Stimulated activated CD8-positive, alpha-beta memory T cell treated with anti-CD3 and anti-CD28 coated beads, Interleukin-12 subunit alpha, Interleukin-12 subunit beta, amount 100 ng/mL, for 24 hours (primary cell): Measurements from ENCODE around the gene STK32C.
"Not testable (repeated sequence)": the region's sequence is repeated elsewhere in the genome, so short reads cannot be mapped to it uniquely, and the experiment has no call there.

ENCODE experiments used
- DNase-seq: peaks from one replicate; pipeline ENCODE4 v3.0.0-alpha.2; 2020; ENCODE audit errors: extremely low read depth

STK32C gene

DNA sequence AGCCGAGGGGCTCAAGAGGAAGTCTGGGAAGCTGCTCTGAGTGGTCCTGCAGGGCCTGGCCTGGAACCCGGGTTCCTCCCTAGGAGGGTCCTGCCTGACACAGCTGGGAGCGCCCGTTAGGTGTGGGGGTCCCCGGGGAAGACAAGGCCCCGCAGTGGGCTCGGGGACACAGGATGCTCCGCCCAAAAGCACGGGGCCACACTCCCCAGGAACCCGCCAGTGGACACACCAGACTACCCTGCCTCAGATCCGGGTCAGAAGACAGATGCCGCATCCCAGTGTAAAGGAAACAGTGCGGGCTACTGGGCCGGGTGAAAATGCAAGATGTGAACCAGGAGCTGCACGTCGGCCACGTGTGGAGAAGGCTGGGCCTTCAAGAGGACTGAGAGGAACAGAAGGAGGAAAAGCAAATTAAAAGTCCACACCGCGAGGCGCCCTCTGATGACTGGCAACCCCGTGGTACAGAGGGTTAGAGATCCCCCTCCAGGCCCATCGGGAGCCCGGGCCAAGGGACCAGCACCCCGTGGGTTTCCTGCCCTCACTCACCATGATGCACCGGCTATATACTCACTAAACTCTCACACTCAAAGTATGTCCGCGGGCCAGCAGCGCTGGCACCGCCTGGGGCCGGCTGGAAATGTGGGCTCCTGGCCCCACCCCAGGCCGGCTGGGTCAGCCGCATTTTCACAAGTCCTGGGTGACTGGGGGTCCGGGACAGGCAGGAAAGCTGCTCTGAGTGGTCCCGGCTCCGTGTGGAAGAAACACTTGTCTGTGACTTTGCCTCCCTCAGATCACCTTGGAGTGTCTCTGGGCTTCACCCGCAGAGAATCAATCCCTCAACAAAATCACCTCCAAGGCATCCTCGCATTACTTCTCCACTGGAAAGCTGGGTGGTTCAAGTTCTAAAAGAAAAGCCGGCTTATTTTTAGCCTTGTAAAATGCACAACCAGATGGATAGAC, 6.1 kb downstream of the STK32C start:
- DNase-seq = no peak

DNA sequence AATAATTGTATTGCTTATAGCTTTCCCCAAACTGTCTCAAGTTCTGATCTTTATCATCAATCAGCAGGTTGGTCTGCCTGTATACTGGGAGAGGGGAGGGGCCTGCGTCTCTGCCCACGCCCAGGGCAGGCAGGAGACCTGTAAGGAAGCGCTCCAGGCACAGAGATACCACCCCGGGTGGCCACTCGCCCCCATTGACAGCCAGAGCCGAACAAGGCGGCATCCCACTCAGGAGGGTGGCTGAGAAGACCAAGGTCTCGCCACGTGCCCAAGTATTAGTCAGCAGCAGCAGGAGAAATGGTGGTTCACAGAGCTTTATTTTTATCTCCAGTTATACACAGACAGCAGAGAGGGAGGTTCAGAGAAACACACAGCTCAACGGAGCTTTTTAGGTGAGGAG, 7.2 kb downstream of the STK32C start:
- DNase-seq = no peak

DNA sequence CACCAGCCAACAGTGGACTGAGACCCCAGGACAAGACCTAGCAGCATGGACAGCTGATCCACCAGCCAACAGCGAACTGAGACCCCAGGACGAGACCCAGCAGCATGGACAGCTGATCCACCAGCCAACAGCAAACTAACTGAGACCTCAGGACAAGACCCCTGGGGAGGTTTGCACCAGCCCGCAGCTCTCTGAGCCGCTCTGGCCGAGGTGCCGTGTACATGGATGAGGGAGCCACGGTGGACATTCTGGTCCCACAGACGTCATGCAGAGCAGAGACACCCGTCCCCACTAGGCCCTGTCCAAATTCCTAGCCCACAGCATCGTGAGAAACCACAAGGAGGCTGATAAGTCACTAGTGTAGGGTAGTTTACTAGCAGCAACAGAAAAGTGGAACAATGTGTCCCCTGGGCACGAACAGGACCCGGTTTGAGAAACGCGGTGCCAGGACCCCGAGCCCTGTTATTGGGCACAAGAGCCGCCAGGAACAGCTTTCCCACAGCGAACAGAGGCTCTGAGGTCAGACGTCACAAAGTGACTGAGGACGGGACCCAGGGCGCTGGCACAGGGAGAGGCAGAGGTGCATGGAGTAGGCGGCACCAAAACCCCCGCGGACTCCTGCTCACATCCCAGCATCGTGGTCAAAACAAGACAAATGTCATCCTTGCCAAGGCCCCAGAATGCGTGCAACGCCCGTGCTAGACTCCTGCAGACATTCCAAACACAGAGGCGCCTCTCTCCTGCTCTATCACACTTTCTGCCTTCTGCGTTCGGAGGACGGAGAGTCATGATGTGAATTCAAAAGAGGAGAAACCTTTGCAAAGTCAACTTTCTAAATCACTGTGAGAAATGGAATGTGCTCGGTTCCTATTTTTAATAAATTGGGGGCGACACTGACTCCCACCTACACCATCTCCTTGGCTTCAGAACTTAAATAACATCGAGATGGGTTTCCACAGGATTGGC, 8.1 kb downstream of the STK32C start:
- no peak for DNase-seq

DNA sequence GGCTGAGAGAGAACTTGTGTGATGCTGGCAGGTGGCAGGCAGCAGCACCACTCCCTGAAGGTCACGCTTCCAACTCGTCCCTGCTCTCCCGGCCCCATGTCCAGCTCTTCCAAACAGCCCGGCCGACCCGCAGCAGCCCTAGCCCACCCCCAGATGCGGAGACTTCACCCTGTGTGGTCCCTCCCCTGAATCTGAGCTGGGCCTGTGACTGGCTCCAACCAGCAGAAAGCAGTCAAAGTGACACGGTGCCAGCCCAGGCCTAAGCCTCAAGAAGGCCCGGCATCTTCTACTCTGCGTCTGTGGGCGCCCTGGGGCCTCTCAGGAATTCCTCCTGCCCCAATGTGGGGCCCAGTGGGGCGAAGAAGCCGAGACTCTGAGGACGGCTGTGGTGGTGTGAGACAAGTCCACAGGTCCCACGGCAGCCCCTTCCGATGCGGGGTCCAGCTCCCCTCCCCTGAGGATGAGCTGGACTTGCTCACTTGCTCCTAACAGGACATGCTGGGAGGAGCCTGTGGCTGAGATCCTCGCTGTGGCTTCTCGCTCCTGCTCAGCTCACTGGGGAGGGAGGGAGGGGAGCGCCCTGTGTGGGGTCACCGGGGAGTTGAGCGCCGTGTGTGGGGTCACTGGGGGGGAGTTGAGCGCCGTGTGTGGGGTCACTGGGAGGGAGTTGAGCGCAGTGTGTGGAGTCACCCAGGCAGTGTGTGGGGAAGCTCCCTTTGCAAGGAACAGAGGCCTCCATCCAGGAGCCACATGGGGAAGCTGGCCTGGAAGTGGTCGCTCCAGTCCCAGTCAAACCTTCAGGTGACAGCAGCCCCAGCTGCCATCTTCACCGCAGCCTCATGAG, 9.5 kb downstream of the STK32C start:
- no peak for DNase-seq

DNA sequence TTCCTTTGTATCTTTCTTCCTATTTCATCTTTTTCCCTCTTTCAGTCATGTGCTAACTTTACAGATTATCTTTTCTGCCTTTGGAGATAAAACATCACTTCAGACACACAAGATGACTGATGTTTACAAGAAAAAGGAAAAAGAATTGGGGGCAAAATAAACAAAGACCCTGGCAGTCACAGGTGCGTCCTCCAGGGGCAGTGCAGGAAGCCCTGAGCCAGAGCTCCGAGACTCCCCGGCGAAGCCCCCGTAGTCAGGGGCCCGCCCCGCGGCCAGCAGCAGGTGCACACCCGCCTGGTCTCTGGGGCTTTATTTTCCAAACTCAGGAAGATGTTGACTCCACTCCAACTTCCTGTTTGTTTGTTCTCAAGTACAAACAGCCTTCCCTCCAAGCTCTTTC, 10.2 kb downstream of the STK32C start:
- no peak for DNase-seq

DNA sequence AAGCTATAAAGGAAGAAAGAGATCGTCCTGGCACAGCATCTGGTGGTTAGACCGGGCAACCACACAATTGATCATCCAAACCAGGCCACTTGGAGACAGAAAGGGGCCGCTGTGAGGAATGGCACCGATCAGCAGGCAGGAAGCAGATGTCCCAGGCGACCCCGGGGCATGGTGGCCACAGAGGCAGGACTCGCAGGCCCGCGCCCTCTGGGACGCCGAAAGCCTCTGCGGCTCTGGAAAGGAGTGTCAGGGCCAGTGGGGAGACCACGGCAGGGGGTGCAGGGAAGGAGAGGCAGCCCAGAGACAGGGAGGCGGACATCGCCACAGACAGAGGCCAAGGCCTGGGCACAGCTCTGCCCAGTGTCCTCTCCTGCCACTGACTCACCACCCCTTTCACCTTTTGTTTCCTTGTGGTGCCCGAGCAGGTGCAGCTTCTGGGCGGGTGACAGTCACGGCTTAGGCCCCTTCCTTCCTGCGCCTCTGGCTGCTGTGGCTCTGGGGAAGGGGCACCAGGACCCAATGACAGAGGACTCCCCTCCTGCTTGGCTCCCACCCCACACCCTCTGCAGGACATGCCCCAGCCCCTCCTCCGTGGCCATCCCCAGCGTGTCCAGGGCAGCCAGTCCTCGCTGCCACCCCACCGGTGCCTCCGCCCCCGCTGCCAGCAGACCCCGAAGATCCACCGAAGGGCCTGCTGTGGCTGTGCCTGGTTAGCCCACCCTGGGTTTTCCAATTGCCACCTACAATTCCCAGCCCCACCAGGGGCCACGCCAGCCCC, 10.9 kb downstream of the STK32C start:
- no peak for DNase-seq

DNA sequence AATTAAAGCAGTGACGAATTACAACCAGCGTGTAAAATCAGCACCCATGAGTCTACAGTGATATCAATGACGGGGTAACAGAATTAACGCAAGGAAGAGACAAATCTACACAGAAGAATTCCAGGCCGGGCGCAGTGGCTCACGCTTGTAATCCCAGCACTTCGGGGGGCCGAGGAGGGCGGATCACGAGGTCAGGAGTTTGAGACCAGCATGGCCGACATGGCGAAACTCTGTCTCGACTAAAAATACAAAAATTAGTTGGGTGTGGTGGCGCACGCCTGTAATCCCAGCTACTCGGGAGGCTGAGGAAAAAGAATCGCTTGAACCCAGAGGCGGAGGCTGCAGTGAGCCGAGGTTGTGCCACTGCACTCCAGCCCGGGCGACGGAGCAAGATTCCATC, 12.3 kb downstream of the STK32C start:
- DNase-seq = not testable (repeated sequence)

DNA sequence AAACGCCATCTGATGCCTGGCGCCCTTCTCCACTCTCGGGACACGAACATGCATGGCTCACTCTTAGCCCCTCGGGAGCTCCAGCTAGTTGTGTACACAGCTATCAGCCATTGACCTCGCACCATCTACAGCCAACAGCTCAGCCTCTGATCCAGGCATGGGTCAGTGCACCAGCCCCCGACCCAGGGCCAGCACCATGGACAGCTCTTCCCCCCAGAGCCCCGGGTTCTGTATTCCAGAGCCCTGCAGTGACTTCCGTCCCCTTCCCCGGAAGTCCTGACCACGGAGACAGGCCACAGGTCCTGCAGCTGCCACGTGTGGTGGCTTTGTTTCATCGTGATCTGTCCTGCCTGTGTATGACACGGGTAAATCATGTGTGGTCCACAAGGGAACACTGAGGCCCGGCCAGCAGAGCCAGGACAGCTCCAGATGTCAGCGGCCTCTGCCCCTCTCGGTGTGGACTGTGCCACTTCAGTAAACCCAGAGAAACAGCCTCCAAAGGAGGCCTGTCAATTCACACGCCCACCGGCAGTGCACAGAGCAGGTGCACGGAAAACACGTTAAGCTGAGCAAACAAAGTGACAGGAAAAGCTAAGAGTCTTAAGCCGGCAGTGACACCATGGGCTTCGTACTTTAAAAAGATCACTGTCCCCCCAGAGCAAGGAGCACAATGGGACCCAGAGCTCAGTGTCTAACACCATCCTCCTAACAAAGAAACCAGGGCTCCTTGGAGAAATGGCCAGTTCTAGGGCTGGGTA, 13.0 kb downstream of the STK32C start:
- no peak for DNase-seq

DNA sequence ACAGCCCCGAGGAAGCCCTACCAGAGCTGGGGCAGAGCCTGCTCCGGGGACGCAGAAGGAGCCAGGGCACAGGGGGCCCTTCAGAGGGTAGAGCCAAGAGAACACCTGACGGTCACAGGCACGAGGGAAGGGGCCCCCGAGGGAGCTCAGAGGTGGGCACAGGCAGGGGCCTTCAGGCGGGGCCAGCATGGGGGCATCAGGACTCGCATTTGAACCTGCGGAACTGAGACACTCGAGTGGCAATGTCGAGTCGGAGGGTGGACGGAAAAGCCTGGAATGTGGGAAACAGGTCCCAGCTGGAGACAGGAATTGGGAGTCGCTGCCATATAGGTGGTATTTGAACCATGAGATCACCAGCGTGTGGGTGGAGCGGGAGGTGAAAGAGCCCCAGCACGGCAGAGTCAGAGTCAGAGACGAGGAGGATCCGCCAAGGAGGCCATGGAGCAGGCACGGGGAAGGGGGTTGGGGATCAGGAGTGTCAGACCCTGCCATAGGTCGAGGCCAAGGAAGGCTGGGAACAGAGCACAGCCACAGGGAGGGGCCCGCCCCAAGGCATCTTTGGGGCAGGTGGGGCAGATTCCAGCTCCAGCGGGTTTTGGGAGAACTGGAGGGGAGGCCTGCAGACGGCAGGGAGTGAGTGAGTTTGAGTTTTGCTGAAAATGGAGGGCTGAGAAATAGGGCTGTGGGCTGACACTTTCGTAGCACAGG, 13.8 kb downstream of the STK32C start:
- DNase-seq = no peak

DNA sequence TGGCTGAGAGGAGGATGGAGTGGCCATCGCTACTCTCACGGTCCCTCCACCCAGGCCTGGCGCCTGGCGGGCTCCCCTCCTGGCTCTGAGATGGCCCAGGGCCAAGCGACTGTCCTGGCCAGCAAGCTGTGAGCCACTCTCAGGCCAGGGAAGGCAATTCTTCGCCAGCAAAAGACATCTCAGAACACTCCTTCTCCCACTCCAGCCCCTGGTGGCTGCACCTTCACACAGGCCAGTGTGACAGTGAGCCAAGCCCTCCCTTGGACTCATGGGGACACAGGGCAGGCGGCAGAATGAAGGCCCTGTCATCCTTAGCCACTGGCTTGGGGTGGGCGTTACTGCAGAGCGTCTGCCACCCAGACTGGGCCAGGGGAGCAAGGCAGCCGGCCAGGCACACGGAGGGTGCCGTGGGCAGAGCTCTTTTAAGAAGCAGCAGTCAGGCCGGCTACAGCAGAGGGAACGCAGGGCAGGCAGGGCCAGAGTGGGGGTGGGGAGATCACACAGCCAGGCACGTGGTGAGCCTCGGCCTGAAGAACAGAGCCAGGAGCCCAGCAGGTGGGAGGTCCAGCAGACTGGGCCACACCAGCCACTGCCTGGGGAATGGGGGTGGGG, 14.4 kb downstream of the STK32C start:
- no peak for DNase-seq

DNA sequence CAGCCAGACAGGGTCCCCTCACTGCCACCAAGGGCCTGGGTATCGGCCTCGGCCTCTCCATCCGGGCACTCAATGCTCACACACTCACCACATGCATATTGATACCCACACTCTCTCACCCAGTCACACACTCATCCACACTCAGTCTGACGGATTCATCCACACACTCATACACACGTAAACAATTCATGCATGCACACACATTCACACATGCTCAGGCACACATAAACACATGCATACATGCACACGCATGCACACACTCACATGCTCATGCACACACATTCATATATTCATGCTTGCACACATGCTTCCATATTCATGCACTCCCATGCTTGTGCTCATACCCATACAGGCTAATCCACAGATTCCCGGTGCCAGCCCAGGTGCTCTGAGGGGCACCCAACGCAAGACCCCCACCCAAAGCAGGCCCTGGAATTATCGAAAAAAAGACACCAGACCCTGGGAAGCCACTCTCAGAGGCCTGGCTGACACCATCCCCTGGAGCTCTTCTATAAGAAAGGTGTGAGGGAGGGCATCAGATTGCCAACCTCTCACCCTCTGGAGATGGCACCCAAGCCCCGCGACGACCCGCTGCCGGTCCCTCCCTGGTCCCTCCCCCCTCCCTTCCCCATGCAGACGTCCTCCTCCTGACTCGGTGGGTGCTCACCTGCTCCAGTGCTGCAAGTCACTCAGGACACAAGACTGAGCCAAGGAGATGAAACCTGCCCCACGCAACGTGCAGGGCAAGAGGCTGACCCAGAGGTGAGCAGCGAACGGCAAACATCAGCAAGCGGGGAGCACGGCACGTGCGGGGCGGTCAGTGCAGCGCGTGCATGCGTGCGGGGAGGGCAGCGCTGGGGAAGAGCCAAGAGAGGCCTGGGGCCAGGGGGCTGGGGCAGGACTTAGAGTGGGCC, 15.2 kb downstream of the STK32C start:
- no peak for DNase-seq

DNA sequence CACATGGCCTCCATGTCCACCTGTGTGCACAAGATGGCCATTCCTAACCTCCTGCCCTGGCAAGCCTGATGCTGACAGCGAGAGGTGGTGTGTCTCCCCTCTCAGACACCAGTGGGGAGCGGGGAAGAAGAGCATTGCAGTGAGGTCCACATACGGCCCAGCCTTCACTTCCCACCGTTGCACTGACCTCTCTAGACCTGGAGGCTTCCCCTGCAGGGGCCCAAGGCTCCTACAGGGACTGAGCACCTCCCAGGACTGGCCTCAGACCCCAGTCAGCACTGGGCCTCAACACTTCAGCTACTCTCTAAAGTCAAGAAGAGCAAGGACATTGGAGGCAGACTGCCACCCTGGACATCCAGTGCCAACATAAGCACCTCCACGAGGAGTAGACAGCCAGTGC, 15.9 kb downstream of the STK32C start:
- no peak for DNase-seq

DNA sequence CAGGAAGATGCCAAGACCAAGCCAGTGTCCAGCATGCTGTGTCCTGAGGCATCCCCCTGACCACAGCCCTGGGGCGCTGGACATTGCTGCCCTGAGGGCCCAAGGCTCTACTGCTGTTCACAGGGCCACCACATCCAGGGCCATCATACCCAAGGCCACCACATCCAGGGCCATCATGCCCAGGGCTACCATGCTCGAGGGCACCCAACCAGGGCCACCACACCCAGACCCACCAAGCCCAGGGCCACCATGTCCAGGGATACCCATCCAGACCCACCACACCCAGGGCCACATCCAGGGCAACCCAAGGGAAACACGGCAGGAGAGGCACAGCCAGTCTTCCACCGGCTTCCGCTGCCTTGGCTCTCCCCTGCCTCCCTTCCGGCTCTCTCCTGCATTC, 17.1 kb downstream of the STK32C start:
- no peak for DNase-seq

DNA sequence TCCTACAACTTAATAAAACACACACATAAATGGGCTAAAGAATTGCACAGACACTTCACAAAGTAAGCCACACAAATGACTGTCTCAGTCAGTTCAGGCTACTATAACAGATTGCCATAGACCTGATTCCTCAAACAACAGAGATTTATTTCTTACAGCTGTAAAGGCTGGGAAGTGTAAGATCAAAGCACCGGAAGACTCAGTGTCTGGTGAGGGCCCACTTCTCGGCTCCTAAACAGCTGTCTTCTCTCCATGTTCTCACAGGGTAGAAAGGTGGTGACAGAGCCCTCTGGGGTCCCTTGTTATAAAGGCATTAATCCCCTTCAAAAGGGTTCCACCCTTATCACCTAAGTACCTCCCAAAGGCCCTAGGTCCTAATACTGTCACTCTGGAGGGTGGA, 18.3 kb downstream of the STK32C start:
- no peak for DNase-seq

DNA sequence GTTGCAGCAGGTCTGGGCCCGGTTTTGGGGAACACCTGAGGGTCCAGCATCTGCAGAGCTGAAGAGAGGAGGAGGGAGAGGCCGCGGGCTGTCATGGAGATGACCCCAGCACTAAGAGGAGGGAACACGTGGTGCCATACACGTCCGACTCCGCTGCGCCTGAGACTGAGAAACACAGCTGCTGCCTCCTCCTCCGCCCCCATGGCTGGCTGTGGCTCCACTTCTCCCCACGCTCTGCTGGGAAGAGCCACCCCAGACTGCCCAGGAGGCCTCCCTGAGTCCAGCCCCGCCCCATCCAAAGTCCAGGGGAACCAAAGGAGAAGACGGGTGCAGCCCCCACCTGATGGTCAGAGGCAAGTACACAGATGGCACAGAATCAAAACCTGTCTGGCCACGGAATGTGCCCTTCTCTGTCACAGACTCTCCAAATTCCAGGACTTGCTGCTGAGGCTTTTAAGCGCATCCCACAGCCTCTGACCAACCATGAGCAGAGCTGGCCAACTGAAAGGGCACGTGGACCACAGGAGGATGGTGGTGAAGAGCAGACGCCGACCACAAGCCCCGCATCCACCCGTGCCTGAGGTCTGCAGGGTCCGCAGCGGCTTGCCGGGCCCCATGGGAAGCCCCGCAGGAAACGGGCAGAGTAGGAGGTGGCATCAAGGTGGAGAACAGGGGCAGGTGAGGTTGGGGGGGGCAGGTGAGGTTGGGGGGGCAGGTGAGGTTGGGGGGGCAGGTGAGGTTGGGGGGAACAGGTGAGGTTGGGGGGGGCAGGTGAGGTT, 24.0 kb downstream of the STK32C start:
- no peak for DNase-seq

DNA sequence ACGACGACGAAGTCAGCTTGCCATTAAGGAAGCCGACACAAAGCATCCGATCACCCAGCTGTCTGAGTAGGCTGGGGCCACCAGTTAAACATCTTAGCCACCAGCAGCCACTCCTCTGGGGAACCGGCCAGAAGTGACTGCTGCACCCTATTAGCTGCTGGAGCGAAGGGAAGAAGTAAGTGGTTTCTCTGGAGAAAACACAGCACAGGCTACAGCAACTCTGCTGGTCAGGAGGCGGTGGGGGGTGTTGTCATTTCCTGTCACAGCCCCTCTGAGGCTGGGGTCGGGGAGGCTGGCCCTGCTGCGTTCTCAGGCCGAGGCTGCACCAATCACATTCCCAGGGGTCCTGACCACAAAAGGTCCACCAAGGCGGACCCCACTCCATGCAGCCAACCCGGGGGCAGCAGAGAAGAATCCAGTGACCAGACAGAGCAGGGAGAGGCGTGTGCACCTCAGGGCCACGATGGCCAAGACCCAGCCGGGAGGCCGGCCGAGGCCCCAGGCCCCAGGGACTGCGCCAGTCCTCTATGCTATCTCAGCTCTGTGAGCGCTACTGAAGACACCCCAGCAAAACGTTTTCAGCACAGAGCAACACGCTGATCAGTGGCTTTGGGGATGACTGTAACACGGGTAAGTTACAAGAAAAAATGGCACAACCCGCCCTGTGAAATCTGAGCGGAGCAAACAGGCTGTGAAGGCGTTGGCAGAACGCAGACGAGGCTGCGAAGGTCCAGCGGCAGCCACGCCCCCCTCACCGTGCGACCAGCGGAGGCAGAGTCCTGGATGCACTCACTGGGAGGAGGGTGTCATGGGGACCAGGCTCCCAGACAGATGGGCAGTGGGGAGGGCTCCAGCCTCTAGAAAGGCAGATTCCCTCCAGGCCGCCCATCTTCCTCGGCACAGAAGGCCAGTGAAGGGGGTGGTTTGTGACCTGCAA, 24.8 kb downstream of the STK32C start:
- no peak for DNase-seq
